ENCODE results near the gene RAB11FIP3.
"Not testable (repeated sequence)": the region's sequence is repeated elsewhere in the genome, so short reads cannot be mapped to it uniquely, and the experiment has no call there.

RAB11FIP3 gene

DNA sequence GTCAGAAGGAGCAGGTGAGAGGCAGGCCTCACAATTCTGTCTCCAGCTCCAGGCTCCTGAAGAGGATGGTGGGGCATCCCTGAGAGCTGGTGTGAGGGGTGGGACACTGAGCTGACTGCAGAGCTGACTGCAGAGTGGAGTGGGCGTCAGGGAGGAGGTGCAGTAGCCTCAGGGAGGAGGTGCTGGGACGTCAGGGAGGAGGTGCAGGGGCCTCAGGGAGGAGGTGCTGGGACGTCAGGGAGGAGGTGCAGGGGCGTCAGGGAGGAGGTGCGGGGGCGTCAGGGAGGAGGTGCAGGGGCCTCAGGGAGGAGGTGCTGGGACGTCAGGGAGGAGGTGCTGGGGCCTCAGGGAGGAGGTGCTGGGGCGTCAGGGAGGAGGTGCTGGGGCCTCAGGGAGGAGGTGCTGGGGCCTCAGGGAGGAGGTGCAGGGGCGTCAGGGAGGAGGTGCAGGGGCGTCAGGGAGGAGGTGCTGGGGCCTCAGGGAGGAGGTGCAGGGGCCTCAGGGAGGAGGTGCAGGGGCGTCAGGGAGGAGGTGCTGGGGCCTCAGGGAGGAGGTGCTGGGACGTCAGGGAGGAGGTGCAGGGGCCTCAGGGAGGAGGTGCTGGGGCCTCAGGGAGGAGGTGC is 41.9 kb downstream of the RAB11FIP3 start:
- DNase-seq = not testable (repeated sequence)

DNA sequence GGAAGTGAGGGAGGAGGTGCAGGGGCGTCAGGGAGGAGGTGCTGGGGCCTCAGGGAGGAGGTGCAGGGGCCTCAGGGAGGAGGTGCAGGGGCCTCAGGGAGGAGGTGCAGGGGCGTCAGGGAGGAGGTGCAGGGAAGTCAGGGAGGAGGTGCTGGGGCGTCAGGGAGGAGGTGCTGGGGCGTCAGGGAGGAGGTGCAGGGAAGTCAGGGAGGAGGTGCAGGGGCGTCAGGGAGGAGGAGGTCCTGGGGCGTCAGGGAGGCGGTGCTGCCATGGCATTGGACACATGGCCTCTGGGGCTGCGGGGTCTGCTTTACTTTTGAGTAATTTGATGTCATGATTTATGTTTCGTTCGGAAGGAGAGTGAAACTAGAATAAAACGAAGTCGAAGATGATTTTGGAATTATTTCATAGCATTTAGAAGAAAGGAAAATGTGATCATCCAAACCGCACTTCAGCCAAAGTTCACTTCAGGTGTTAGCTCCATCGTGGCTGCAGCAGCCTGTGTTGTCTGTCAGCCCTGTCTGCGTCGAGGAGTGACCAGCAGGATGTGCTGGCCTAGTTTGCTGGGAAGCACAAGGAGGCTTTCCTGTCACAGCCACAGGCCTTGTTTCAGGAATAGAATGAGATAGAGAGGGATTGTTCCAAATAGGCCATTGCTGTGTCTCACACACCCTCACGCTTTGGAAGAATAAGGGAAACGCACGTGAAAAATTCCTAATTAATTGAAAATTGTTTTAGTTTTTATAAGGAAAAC is 42.8 kb downstream of the RAB11FIP3 start:
- DNase-seq = no peak

DNA sequence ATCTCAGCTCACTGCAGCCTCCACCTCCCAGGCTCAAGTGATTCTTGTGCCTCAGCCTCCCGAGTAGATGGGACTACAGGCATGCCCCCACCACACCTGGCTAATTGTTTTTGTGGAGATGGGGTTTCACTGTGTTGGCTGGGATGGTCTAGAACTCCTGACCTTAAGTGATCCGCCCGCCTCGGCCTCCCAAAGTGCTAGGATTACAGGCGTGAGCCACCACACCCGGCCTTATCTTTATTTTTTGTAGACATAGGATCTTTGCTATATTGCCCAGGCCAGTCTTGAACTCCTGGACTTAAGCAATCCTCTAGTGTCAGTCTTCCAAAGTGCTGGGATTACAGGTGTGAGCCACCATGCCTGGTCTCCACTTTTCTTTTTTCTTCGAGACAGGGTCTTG is 44.0 kb downstream of the RAB11FIP3 start:
- not testable (repeated sequence) for DNase-seq

DNA sequence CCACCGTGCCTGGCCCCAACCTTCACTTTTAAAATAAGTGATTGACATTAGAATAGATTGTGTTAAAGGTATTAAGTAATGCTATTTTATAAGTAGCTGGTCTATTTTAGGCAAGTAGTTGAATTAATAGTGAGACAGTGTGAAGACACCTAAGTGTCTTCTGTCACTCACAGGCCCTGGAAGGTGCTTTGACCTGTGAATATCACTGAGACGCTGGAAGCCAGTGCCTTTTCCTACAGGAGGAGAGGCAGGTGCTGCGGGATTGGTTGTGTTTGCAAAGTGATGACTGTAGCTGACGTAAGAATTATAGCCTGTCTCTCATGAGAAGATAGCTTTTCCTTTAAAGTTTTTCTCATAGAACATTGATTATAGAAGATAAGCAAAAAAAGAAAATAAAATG is 45.0 kb downstream of the RAB11FIP3 start:
- no peak for DNase-seq

DNA sequence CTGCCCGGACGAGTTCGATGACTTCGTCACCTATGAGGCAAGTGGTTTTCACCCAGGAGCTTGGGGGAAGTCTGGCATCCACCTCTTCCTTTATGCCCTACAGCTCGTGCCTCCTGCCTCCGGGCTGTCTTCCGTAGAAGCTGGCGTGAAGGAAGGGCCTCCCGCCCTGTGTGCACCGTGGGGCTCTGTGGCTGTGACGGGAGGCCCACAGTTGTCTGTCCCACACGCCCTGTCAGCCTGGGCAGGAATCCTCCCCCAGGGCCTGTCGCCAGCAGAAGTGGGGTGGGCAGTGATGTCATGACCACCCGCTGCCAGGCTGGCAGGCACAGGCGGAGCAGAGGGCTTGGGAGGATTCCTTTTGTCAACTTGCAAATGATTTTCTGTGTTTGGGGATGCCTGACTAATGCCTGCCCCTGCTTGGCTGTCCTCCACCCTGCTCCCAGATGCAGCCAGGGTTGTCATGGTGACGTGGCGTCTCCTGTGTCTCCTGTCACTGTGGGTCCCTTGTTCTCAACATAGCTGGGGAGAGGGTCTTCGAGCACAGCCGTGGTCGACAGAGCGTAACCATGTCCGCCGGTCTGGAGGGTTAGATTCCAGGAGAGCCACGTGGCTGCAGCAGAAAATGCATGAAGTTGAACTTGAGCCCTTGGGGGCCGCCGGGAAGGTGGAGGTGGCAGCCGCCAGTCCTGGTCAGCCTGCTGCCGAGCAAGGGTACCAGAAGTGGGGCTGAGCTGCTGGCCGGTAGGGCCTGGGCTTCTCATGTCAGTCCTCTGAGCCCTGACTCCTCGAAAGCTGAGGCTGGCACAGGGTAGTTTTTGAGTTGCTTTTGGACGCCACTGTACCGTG is 46.1 kb downstream of the RAB11FIP3 start:
- no peak for DNase-seq

DNA sequence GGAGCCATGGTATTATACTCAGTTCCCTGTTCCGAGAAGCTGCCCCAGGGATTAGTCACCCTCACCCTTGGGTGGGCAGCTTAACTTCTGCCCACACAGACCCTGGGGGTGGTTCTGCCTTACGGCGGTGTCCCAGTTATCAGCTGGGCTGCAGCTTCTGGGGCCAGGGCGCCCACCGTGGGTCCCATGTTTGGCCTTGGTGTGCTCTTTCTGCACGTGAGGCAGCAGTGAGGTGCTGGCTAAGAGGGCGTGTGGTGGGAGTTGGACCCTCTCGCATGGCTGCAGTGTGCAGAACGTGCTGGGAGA is 46.7 kb downstream of the RAB11FIP3 start:
- no peak for DNase-seq

DNA sequence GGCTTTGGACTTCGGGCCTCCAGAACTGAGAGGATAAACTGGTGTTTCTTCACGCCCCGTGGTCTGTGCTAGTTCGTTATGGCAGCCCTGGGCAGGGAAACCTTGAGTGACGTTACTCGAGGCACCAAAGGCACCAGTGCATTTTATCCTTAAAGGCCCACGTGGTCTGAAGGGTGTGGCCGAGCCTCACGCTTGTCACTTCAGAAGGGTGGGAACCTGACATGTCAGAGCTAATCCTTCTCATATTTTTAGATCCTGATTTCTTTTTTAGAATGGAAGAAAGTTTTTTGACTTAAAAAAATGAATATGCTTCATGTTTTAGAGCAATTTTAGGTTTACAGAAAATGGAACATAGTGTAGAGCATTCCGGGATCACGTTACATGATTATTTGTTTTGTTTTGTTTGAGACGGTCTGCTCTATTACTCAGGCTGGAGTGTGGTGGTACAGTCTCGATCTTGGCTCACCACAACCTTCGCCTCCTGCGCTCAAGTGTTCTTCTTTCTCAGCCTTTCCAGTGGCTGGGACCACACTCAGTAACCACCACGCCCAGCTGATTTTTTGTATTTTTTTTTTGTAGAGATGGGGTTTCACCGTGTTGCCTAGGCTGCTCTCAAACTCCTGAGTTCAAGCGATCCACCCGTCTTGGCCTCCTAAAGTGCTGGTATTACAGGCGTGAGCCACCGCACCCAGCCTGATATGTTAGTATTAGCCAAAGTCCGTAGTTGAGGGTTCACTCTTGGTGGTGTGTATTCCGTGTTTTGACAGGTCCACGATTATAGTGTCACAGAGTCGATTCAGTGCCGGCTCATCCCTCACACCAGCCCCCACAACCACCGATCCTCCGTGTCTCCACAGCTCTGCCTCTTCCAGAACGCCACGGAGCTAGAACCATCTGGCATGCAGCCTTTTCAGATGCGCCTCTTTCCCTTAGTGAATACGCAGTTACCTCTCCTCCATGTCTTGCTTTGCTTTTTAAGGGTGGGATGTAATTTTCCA is 47.9 kb downstream of the RAB11FIP3 start:
- DNase-seq = no peak

DNA sequence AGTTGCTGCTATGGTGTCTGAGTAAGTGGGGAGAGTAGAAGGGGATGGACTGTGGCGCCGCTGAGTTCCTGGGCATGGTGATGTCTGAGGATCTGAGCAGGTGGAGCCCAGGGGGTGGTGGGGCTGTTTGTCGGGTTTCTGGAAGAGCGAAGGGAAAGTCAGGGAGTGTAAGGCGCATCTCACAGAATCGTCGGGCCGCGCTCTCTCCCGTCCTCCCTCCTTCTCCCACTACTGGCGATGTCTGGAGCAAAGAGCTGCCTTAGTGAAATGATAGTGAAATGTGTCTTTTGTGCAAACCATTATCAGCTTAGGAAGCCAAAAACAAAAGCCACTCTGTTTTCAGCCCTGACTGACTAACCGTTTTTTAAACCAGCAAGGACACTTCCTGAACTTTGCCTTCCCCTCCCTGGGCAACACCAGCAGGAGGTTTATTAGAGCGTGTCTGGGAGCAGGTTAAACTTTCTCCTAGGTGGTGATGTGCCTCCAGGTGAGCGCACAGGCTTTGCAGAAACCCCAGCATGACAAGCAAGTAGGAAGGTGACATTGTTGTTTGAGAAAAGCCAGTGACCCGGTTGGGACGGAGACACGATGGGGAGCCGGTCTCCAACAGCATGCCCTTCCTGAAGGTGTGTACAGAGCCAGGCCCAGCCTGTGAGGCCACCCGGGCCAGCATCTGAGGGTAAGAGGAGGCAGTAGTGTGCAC is 49.1 kb downstream of the RAB11FIP3 start:
- no peak for DNase-seq

DNA sequence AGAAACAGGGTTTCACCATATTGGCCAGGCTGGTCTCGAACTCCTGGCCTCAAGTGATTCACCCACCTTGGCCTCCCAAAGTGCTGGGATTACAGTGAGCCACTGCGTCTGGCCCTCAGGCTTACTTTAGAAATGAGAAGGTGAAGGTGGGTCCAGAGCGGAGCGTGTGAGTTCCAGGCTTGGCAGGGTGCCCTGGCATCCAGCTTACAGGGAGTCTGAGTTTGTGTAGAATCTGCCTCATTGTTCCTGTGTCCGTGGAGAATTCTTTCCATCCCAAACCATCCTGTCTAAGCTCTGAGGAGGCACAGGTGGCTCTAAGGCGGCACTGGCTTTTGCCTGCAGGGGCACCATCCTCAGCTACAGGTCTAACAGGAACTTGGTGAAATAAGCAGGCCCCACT is 50.6 kb downstream of the RAB11FIP3 start:
- DNase-seq = no peak

DNA sequence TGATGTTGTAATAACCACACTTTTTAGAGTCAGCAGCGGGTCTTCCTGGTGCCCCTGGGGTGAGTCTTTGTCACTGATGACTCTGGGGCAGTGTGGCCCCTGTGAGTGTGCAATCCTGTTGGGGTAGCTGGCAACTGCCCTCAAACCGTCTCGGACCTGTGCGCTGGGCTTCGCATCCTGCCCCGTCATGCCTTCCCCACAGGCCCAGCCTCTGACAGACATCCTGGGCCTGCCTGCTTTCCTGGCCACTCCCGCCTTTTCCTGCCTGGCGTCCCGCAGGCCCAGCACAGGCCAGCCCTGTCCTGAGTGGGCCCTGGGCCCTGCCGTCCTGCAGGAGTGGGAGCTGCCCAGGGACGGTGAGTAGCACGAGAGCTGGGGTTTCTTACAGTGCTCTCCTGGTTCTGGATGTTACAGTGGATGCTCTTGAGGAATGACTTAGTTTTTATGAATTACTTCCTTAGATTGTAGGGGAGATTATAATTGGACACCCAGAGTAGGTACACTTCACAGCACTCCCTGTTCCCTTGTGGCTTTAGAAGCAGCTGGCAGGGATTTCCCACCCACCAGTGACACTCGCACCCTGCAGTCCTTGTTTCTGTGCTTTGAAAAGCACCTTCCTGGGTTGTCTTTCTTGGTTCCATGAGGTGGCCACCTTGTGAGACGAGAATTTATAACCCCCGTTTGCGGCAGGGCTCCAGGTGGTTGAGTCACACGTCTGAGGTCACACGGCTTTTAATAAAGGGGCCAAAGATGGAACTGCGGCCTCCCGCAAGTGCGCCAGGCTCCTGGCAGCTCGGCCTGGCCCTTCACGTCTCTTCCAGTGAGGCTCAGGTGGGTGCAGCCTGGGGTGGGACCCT is 52.1 kb downstream of the RAB11FIP3 start:
- no peak for DNase-seq

DNA sequence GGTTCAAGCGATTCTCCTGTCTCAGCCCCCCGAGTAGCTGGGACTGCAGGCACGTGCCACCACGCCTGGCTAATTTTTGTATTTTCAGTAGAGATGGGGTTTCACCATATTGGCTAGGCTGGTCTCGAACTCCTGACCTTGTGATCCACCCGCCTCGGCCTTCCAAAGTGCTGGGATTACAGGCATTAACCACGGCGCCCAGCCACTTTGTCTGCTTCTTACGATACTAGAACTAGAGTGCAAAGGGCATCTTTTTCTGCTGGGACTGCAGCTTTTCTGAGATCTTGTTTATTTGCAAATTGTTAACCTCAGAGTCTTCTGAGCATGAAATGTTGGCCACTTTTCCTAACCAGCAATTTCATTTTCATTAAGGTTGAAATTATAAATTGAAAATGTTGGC is 52.8 kb downstream of the RAB11FIP3 start:
- DNase-seq = not testable (repeated sequence)

DNA sequence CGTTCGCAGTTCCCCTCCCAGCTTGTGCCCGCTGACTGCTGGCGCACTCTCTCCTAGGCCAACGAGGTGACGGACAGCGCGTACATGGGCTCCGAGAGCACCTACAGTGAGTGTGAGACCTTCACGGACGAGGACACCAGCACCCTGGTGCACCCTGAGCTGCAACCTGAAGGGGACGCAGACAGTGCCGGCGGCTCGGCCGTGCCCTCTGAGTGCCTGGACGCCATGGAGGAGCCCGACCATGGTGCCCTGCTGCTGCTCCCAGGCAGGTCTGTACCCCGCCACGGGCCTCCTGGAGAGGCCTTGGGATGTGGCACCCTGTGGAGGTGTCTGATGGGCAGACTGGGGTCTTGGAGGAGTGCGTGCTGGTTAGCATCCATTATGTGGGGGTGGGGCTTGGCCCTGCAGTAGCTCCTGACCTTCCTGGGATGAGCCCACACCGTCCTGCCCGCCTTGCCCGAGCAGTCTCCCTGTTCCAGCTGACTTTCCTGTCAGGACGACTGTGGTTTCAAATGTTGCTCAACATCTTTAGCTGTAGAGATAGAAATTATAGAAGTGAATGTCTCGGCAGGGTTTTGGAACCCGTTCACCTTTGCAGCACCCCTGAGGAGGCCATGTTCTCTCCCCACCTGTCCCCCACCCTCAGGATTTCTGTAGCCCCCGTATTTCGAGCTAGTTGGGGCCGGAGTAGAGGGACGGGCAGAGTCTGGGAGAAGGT is 57.2 kb downstream of the RAB11FIP3 start:
- DNase-seq = no peak

DNA sequence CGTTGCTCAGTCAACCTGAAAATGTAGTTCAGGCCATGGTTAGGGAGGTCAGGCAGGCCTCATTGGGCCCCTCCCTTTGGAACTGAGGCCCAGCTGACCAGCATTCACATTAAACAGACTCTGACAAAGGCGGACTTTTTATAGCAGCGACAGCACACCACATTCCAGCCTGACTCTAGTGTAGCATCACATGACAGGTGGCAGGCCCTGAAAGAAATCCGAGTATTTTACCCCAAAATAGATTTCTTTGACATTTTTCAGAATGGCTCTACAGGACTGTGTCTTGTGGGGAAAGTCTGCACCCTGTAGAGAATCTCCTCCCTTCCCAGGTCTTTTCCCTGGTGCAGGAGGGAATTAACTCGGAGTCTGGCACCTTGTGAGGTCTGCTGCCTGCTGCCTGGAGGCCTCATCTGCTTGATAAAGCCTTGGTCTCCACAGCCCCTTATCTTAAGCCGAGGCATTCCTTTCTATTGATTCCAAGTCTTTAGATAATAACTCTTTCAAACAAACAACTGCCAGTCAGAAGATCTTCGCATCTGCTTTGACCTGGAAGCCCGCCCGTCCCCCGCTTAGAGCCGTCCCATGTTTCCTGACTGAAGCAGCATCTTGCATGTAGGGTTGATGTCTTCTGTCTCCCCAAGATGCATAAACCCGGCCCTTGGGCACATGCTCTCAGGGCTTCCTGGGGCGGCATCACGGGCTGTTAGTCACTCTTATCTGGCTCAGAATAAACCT is 58.1 kb downstream of the RAB11FIP3 start:
- DNase-seq = no peak

DNA sequence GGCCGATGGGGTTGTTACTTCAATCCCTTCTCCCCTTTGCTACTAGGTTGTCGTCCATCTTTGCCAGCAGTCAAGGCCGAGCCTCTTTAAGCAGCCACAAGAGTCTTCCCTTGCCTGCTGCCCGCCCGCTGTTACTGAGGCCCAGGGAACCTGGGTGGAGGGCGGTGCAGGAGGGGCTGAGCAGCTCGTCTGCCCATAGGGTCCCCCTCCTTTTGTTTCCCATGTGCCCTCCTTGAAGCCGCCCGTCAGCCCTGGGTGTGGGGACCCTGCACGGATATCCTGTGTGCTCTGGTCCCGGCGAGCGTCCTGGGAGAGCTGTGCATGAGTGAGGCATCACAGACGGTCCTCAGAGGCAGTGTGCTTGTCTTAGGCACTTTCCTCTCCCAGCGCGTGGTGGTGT is 64.2 kb downstream of the RAB11FIP3 start:
- no peak for DNase-seq

DNA sequence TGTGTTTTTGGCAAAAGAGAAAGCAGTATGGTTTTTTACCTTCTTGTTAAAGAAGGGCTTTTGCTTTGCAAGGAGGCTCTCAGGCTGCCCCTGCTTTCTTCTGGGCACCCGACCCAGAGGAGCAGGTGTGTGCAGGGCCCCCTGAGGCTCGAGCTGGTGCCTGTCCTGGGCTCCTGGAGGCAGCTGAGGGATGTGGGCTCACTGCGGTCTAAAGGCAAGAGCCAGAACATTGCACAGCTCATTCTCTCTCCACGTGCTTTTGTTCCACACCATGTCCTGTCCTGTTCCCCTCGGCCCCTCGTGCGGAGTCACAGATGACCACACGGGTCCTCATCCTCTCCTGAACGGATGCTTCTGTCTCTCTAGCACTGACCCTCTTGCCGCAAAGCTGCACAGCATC is 65.3 kb downstream of the RAB11FIP3 start:
- no peak for DNase-seq

DNA sequence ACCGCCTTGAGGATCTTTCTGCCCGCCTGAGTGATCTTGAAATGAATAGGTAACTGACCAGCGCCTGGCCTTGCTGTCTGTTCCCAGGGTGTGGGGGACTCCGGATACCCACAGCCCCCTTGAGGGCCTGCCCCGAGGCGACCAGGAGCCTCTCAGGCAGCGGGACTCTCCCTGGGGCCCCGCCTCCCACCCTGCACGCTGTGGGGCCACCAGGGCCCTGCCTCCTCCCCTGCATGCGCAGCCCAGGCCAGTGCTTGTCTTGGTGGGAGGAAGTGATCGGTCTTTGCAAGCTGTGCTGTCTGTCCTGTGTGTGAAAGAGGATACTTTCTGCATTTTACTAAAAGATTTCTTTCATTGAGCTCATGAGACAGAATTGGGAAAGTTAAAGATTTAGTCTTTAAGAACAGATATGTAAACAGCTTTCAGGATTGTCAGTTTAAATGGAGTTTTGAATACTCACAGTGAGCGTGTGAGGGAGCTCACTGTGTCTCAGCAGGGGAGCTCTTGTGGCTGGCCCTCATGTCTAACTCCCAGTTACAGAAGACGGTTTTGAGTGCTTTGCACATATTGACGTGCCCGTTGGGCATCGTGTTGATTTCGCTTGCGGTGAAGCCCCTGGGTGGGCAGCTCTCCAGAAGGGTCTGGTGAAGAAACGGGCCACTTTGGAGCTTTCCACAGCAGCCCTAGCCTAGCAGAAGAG is 65.9 kb downstream of the RAB11FIP3 start:
- DNase-seq = no peak

DNA sequence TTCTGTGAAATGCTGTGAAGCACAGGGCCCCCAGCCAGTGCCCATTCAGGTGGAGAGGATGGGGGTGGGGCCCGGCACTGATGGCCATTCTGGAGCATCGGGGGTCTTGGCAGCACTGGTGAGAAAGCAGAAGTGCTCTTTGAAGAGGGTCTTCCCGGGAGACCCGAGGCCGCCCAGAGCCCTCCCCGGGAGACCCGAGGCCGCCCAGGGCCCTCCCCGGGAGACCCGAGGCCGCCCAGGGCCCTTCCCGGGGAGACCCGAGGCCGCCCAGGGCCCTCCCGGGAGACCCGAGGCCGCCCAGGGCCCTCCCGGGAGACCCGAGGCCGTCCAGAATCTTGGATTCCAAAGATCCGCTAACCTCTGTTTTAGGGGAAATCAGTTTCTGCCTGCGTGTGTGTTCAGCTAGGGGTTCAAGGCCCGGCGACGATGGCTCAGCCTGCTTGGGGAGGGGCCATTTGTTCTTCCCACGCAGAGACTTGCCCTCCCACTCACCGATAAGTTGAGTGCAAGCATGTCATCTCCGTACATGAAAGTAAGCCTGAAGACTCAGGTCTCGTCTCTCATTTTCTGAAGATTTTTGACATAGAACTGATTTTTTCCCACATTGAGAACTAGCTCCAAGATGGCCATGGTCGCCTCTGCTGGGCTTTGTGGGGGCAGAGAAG is 66.9 kb downstream of the RAB11FIP3 start:
- no peak for DNase-seq

DNA sequence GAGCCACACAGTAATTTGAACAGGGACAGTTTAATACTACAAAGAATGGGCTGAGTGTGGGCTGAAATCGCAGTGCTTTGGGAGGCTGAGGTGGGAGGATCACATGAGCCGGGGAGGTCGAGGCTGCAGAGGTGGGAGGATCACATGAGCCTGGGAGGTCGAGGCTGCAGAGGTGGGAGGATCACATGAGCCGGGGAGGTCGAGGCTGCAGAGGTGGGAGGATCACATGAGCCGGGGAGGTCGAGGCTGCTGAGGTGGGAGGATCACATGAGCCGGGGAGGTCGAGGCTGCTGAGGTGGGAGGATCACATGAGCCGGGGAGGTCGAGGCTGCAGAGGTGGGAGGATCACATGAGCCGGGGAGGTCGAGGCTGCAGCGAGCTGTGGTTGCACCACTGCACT is 69.2 kb downstream of the RAB11FIP3 start:
- DNase-seq = not testable (repeated sequence)
